Colonic mucosa (tissue), 4 donors: ENCODE data around the gene INPP5A. TPM values are rescaled to one million over a fixed set of nuclear protein-coding genes. Genes with fewer than 3 reads are reported as not detected.

Source experiments
- DNase-seq: peaks from one replicate; pipeline ENCODE4 v3.0.0-alpha.2; 2020
- H3K27ac ChIP-seq: fragments of 200-600 bp; one replicate; pipeline ENCODE4 v1.8.0; 2021
- H3K27me3 ChIP-seq: fragments of 200-600 bp; one replicate; pipeline ENCODE4 v1.8.0; 2021
- H3K36me3 ChIP-seq: fragments of 200-600 bp; one replicate; pipeline ENCODE4 v1.8.0; 2021
- H3K4me1 ChIP-seq: fragments of 200-600 bp; one replicate; pipeline ENCODE4 v1.8.0; 2021; ENCODE audit warnings: mild to moderate bottlenecking
- H3K4me3 ChIP-seq: fragments of 200-600 bp; one replicate; pipeline ENCODE4 v1.8.0; 2021
- H3K9ac ChIP-seq, 2 donors: one replicate each; pipeline ENCODE4 v1.7.0; 2013; ENCODE audit warnings: control low read depth in 2 of 2, low read depth in 2 of 2, low read length in 2 of 2
- H3K9me3 ChIP-seq: fragments of 200-600 bp; one replicate; pipeline ENCODE4 v1.8.0; 2021
- intact Hi-C: fragments of 100-400 bp; cut with DNase I; formaldehyde crosslinking; loops from one replicate; pipeline ENCODE4 v1.14.1; 2022
- total RNA-seq, 2 donors: library from RNA; stranded (reverse); fragmentation: NEBNext Ultra II Directional in 1 of 2; extraction: Animal tissue kit (Norgen Biotek cat#: 25700) in 1 of 2; gene quantifications; one replicate each; pipeline ENCODE4 v1.2.1, GENCODE V29; 2021
- TF ChIP-seq, protein P1 (sequence below): fragments of 200-600 bp; IDR thresholded peaks from one replicate; pipeline ENCODE4 v1.8.0; 2022; ENCODE audit warnings: antibody characterized with exemption, mild to moderate bottlenecking
- donor health status: healthy.
- donor health status: DM: no; HTN: no; CAD: no.
- donor health status: DM: no; HTN: no; CAD: no.

INPP5A gene
- total RNA-seq, 2 donors from 2014 or later = 29.9 to 41.5 TPM

DNA sequence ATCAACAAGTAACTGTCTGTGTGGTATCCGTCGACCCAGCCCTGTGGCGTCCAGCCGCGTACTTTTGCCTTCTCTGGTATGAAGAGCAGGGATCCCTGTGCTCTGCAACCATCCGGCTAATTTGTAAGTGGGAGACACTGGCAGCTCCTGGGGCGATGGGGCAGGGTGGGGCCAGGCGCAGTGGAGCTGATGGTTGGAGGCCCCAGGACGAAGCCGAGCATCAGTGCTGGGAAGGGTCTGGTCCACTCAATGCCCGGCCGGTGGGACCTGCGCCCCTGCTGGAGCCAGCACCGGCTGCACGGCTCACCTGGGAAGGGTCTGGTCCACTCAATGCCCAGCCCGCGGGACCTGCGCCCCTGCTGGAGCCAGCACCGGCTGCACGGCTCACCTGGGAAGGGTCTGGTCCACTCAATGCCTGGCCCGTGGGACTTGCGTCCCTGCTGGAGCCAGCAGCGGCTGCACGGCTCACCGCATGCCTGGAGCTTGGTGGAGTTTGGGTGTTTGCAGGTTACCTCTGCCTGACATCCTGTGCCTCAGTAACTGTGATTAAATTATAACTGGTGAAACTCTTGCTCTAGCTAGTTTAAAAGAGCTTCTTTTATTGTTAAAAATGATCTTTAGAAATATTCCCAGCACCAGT, 152.3 kb downstream of the INPP5A start:
- Histone ChIP-seq H3K4me3 (no peak overlapping the region), H3K9ac (no peak overlapping the region), H3K27me3 (no peaks in the 10 kb centered on the region), H3K27ac (no peak overlapping the region), H3K36me3 (no peaks in the 10 kb centered on the region), H3K9me3 (no peaks in the 10 kb centered on the region), H3K4me1 (peaks cover 2% of the 10 kb centered on the region)
- TF ChIP-seq, protein P1, sequence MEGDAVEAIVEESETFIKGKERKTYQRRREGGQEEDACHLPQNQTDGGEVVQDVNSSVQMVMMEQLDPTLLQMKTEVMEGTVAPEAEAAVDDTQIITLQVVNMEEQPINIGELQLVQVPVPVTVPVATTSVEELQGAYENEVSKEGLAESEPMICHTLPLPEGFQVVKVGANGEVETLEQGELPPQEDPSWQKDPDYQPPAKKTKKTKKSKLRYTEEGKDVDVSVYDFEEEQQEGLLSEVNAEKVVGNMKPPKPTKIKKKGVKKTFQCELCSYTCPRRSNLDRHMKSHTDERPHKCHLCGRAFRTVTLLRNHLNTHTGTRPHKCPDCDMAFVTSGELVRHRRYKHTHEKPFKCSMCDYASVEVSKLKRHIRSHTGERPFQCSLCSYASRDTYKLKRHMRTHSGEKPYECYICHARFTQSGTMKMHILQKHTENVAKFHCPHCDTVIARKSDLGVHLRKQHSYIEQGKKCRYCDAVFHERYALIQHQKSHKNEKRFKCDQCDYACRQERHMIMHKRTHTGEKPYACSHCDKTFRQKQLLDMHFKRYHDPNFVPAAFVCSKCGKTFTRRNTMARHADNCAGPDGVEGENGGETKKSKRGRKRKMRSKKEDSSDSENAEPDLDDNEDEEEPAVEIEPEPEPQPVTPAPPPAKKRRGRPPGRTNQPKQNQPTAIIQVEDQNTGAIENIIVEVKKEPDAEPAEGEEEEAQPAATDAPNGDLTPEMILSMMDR = no peak
- DNase-seq = no peak
- intact Hi-C loops = no loop called here

DNA sequence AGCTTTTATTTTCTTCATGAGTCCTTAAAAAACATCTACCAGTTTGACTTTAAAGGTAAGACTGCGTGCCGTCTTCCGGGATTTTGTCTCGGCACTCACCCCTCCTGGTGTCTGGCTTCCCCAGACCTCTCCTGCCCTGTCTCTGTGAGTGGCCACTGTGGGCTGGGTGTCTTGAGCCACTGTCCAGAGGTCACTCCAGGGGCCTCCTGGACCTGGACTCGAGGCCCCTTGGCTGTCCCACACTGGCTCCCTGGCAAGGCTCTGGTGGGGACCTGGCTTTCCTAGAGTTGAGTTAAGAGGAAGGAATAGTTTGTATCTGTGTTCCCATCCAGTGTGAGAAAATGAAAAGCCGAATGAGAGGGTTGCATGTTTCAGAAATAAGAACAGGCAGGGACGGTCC, 152.8 kb downstream of the INPP5A start:
- DNase-seq = no peak
- Histone ChIP-seq H3K9me3 (no peaks in the 10 kb centered on the region), H3K4me3 (no peak overlapping the region), H3K27me3 (no peaks in the 10 kb centered on the region), H3K36me3 (no peaks in the 10 kb centered on the region), H3K9ac (no peak overlapping the region), H3K4me1 (no peaks in the 10 kb centered on the region), H3K27ac (no peak overlapping the region)
- TF ChIP-seq, protein P1 = no peak
- intact Hi-C loops = no loop called here

DNA sequence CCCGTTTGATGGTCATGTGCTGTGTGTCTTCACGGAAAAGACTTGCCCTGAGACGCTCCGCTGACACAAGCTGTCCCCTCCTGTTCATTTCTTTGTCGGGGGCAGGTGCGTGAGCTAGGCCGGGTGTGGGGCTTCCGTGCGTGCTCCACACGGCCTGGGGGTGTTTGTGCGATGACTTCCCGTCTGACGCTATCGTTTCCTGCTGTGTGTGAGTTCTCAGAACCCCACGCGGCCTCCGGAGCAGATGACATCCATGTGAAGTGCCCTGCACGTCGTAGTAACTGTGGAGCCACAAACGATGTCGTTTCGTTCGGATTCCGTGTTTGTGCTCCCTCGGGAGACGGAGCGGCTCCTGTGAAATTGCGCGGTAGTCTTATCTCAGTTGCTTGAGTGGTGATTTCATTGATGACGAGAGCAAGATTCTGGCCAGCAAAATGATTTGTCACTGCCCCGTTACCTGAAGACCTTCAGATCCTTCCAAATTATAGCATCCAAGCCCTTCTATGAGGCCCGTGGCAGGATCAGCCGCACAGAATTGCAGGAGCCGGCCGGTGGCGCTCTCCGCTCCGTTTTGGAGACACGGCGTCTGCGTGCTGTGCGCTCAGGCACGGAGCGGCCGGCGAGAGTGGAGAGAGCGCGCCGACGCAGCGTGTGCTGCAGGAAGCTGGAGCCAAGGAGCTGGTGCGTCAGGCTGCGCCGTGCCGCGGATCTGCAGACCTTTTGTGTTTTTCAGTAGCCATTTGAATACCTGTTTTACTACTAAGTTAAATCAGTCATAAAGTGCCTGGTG, 153.4 kb downstream of the INPP5A start:
- no peaks in the 10 kb centered on the region for H3K36me3 ChIP-seq
- no peak overlapping the region for H3K27ac ChIP-seq
- DNase-seq = no peak
- no peak overlapping the region for H3K4me3 ChIP-seq
- H3K9ac ChIP-seq = no peak overlapping the region
- H3K9me3 ChIP-seq = no peaks in the 10 kb centered on the region
- no peaks in the 10 kb centered on the region for H3K4me1 ChIP-seq
- intact Hi-C loops = no loop called here
- no peaks in the 10 kb centered on the region for H3K27me3 ChIP-seq
- TF ChIP-seq, protein P1 = no peak

DNA sequence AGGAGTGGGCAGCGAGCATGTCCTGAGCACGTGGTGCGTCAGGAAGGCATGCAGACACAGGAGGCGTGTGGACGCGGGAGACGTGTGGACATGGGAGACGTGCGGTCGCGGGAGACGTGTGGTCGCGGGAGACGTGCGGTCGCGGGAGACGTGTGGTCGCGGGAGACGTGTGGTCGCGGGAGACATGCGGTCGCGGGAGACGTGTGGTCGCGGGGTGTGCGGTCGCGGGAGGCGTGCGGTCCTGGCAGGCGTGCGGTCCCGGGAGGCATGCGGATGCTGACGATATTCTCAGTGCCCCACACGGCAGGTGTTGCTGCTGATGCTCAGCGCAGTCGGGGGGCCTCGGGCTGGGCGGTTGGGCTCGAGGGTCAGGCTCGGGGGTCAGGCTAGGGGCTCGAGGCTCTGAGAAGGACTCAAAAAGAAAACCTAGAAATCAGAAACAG, 154.1 kb downstream of the INPP5A start:
- no peak for DNase-seq
- Histone ChIP-seq H3K4me3 (no peak overlapping the region), H3K9ac (no peak overlapping the region), H3K27me3 (no peaks in the 10 kb centered on the region), H3K9me3 (no peaks in the 10 kb centered on the region), H3K36me3 (no peaks in the 10 kb centered on the region), H3K4me1 (no peaks in the 10 kb centered on the region), H3K27ac (no peak overlapping the region)
- intact Hi-C loops = no loop called here
- TF ChIP-seq, protein P1 = no peak

DNA sequence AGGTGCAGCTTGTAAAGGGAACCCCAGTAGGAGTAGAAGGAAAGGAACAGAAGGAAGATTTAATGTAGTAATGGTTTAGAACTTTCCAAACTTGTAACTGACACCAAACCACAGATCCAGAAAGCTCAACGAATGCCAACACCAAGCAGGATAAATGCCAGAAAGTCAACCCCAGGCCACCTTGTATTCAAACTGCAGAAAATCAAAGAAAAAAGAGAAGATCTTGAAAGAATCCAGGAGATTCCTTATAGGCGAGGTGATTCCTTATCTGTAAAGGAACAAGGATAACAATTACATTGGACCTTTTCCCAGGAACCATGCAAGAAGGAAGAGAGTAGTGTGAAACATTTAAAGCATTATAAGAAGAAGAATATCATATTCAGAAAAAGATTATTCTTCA, 154.7 kb downstream of the INPP5A start:
- Histone ChIP-seq H3K9me3 (no peaks in the 10 kb centered on the region), H3K27ac (no peak overlapping the region), H3K27me3 (no peaks in the 10 kb centered on the region), H3K9ac (no peak overlapping the region), H3K4me3 (no peak overlapping the region), H3K36me3 (no peaks in the 10 kb centered on the region), H3K4me1 (no peaks in the 10 kb centered on the region)
- TF ChIP-seq, protein P1 = no peak
- intact Hi-C loops = no loop called here
- DNase-seq = no peak
